Measurements from ENCODE around the gene VAV2. TPM values are rescaled to one million over a fixed set of nuclear protein-coding genes. Genes with fewer than 3 reads are reported as not detected.
A peak's percentile ranks its signal among the peaks of the same experiment; 100 is the strongest.

VAV2 gene
- total RNA-seq, 1 experiment from 2014 or later: 30.7 TPM

DNA sequence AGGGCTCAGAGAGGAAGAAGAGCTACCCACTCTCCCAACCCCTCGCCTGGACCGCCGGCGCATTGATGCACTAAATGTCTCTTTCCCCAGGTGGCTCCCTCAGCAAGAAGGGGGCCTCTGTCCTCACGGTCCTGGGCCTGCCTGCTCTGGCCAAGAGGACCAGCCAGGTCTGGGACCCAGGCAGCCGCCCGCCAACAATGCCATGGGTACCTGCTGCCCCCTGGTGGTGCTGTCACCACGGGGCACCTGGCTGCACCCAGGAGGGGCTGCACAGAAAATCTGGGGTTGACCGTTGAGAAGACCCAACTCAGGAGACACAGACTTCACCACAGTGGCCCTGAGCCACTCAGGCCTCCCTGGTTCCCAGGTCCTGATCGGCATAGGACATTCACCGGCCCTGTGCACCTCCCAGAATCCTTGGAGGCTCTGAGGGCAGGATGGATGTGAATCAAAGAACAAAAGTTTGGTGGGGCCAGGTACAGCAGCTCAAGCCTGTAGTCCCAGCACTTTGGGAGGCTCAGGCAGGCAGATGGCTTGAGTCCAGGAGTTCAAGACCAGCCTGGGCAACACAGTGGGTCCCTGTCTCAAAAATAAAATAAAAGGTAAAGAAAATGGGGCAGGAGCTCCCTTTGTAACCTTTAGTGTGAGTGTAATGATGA lies 2.4 kb upstream of the VAV2 start:
- Mint-ChIP-seq H3K27me3 (ENCODE audit: unreplicated experiment) (peaks cover 15% of the 10 kb centered on the region), H3K4me1 (ENCODE audit: low read depth, unreplicated experiment) (peaks cover 9% of the 10 kb centered on the region), H3K4me3 (ENCODE audit: low read depth, unreplicated experiment) (peak overlapping the region; percentile 86), H3K9me3 (ENCODE audit: low read depth, unreplicated experiment) (no peaks in the 10 kb centered on the region), H3K36me3 (ENCODE audit: insufficient read depth, unreplicated experiment) (peaks cover 46% of the 10 kb centered on the region), H3K27ac (ENCODE audit: unreplicated experiment) (no peak overlapping the region)
- intact Hi-C loops (cut with micrococcal nuclease; ENCODE audit: unreplicated experiment): loop anchor here (2.0 to 10.0 kb wide), 2 partner anchors 120 to 212 kb away; no protein-coding TSS in a partner anchor
- BruUV-seq (replicated peaks): no TSS peak
- TF ChIP-seq, protein P1, sequence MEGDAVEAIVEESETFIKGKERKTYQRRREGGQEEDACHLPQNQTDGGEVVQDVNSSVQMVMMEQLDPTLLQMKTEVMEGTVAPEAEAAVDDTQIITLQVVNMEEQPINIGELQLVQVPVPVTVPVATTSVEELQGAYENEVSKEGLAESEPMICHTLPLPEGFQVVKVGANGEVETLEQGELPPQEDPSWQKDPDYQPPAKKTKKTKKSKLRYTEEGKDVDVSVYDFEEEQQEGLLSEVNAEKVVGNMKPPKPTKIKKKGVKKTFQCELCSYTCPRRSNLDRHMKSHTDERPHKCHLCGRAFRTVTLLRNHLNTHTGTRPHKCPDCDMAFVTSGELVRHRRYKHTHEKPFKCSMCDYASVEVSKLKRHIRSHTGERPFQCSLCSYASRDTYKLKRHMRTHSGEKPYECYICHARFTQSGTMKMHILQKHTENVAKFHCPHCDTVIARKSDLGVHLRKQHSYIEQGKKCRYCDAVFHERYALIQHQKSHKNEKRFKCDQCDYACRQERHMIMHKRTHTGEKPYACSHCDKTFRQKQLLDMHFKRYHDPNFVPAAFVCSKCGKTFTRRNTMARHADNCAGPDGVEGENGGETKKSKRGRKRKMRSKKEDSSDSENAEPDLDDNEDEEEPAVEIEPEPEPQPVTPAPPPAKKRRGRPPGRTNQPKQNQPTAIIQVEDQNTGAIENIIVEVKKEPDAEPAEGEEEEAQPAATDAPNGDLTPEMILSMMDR (IDR thresholded peaks at IDR 0.05; ENCODE audit: unreplicated experiment): peak; percentile 86
- DNase-seq: peak; percentile 86
- CTCF ChIA-PET: interaction anchor here (0.6 to 3.5 kb wide), 4 partner anchors 29 to 252 kb away, joined by 4 to 28 read pairs (median 6); partner anchors contain the start of gene BRD3OS

DNA sequence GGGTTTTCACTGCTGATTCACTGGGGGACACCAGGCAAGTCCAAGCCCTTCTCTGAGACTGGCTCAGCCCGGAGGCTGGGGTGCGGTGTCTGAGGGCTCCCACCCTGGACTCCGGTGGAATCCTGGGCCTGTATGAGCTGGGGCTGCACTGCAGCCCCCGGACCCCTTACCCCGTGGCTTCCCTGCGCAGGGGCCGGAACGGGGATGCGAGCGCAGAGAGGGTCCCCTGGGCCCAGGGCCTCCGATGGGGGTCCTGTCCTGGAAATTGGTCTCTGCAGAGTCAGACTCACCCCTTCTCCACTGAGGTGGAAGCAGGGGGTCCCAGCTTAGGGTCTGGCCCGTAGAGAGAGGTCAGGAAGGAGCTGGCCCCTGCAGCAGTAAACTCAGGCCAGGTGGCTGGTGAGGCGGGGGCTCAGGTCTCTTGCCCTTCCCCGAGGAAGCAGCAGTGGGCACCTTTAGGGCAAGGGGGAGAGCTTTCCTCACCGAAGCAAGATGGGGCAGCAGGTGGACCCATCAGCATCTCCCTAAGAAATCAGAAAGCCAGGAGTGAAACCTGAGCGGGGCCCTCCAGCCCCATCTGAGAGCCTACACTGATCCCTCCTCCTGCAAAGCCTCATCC lies 1.6 kb upstream of the VAV2 start:
- Mint-ChIP-seq H3K27me3 (ENCODE audit: unreplicated experiment) (peaks cover 15% of the 10 kb centered on the region), H3K4me3 (ENCODE audit: low read depth, unreplicated experiment) (peak overlapping the region; percentile 86), H3K9me3 (ENCODE audit: low read depth, unreplicated experiment) (no peaks in the 10 kb centered on the region), H3K36me3 (ENCODE audit: insufficient read depth, unreplicated experiment) (peaks cover 47% of the 10 kb centered on the region), H3K27ac (ENCODE audit: unreplicated experiment) (no peak overlapping the region), H3K4me1 (ENCODE audit: low read depth, unreplicated experiment) (peaks cover 9% of the 10 kb centered on the region)
- CTCF ChIA-PET: interaction anchor here (0.5 to 3.5 kb wide), 4 partner anchors 75 to 498 kb away, joined by 3 to 28 read pairs (median 5); no protein-coding TSS in a partner anchor
- TF ChIP-seq, protein P1 (IDR thresholded peaks at IDR 0.05; ENCODE audit: unreplicated experiment): no peak
- intact Hi-C loops (cut with micrococcal nuclease; ENCODE audit: unreplicated experiment): loop anchor here (2.0 to 10.0 kb wide), 3 partner anchors 119 to 211 kb away; no protein-coding TSS in a partner anchor
- TSS peak; percentile 6 for BruUV-seq (replicated peaks)
- no peak for DNase-seq

DNA sequence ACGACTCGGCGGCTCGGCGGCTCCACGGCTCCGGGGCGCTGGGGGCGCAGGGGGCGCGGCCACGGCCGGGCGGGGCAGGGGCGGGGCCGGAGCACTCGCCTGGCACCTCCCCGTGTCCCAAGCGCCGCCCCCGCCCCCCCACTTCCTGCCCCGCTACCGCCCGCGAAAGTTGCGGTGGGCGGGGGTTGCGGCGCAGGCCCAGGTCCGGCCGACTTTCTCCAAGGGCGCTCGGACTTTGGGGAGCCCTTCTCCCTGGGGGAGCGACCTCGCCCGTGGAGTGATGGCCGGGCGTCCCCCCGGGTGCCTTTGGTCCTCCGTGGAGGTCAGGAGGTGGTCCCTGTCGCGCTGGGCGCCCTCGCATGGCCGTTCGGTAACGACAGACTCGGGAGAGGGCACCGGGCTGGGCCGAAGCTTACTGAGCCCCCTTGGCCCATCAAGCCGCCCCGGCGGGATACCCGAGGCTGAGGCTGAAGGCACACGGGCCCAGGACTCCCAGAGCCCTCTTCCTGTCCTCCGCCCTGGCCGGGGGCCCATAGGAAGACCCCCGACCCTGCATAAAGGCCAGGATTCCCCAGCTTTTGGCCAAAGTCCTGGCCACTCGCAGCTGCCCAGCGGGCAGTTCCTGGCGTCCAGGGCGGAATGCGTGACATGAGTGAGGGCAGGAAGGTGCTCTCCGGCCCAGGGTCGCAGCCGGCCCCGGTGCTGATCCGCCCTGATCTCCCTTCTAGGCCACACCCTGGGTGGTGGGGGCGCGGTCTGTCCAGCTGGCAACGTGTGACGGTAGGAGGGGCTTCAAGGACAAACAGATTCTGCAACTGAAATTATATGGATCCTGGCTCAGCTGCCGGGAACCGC lies 883 bp upstream of the VAV2 start:
- peak overlapping the region; percentile 86 for H3K4me3 Mint-ChIP-seq (ENCODE audit: low read depth, unreplicated experiment)
- peaks cover 47% of the 10 kb centered on the region for H3K36me3 Mint-ChIP-seq (ENCODE audit: insufficient read depth, unreplicated experiment)
- TF ChIP-seq, protein P1 (IDR thresholded peaks at IDR 0.05; ENCODE audit: unreplicated experiment): peak; percentile 24
- DNase-seq: peak; percentile 76
- H3K9me3 Mint-ChIP-seq (ENCODE audit: low read depth, unreplicated experiment): no peaks in the 10 kb centered on the region
- H3K27ac Mint-ChIP-seq (ENCODE audit: unreplicated experiment): no peak overlapping the region
- peaks cover 13% of the 10 kb centered on the region for H3K27me3 Mint-ChIP-seq (ENCODE audit: unreplicated experiment)
- no TSS peak for BruUV-seq (replicated peaks)
- CTCF ChIA-PET: interaction anchor here (0.5 to 3.5 kb wide), 4 partner anchors 76 to 497 kb away, joined by 3 to 28 read pairs (median 5); no protein-coding TSS in a partner anchor
- intact Hi-C loops (cut with micrococcal nuclease; ENCODE audit: unreplicated experiment): loop anchor here (2.0 to 10.0 kb wide), 2 partner anchors 118 to 200 kb away; no protein-coding TSS in a partner anchor
- peaks cover 9% of the 10 kb centered on the region for H3K4me1 Mint-ChIP-seq (ENCODE audit: low read depth, unreplicated experiment)

All from Calu3 (cell line).